ENCODE data around the gene ST6GALNAC6. TPM values are rescaled to one million over a fixed set of nuclear protein-coding genes. Genes with fewer than 3 reads are reported as not detected.
"Not testable (repeated sequence)": the region's sequence is repeated elsewhere in the genome, so short reads cannot be mapped to it uniquely, and the experiment has no call there.

ST6GALNAC6 gene
- total and polyA plus RNA-seq, 4 donors = 22.5 to 40.4 (median 32.3) TPM

DNA sequence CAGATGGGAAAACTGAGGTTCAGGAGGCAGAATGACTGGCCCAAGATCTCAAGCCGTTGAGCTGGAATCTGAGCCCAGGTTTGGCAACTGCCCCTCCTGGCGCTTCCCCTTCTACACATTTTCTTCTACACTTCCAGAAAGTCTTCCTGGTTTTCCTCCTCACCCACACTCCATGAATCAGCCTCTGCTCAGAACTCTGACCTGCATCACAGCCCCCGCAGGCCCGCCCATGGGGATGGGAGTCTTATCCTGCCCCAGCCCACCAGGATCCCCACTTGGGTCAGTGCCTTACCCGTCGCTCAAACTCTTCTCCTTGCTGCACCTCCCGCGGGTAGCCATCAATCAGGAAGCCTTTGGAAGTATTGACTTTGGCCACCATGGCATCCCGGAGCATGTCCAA is 27.9 kb downstream of the ST6GALNAC6 start (continued):
- TF ChIP-seq, protein P1, sequence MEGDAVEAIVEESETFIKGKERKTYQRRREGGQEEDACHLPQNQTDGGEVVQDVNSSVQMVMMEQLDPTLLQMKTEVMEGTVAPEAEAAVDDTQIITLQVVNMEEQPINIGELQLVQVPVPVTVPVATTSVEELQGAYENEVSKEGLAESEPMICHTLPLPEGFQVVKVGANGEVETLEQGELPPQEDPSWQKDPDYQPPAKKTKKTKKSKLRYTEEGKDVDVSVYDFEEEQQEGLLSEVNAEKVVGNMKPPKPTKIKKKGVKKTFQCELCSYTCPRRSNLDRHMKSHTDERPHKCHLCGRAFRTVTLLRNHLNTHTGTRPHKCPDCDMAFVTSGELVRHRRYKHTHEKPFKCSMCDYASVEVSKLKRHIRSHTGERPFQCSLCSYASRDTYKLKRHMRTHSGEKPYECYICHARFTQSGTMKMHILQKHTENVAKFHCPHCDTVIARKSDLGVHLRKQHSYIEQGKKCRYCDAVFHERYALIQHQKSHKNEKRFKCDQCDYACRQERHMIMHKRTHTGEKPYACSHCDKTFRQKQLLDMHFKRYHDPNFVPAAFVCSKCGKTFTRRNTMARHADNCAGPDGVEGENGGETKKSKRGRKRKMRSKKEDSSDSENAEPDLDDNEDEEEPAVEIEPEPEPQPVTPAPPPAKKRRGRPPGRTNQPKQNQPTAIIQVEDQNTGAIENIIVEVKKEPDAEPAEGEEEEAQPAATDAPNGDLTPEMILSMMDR (IDR thresholded peaks at IDR 0.05; ENCODE audit: low read depth, low read length, missing input control) = no peak
- TF ChIP-seq SP1 (IDR thresholded peaks at IDR 0.05) (no peak), YY1 (IDR thresholded peaks at IDR 0.05) (no peak), TAF1 (conservative IDR thresholded peaks at IDR 0.05) (no peak)

DNA sequence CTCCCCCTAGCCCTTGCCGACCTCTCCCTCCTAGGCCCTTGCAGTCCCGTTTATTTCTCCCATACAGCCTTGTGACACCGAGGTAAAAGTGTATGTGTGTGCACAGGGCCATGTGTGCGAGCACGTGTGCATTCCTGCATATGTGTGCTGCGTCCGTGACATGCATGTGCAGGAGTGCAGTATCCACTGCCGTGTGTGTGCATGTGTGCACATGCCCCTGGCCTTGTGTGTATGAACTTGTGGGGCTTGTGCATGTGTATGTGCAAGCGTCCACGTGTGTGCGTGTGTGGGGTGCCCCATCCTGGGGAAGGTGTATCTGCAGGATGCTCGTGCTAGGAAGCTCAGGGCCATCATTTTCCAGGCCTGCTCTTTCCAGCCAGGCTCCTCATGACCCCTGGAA is 28.5 kb downstream of the ST6GALNAC6 start:
- Histone ChIP-seq H3K9ac (ENCODE audit: low read depth in 1 of 2, low read length in 2 of 2) (no peak overlapping the region), H3K4me1 (ENCODE audit: control insufficient read depth in 4 of 4, insufficient read depth in 4 of 4, low read length in 3 of 4) (peaks cover 6 to 17% (median 11%) of the 10 kb centered on the region in 4 donors), H3K27me3 (ENCODE audit: control insufficient read depth in 4 of 4, insufficient read depth in 4 of 4, low read length in 3 of 4) (no peaks in the 10 kb centered on the region), H3K36me3 (ENCODE audit: control insufficient read depth in 4 of 4, insufficient read depth in 3 of 4, low read depth in 1 of 4, low read length in 3 of 4) (peaks cover 0 to 6% (median under 1%) of the 10 kb centered on the region in 4 donors), H3K9me3 (ENCODE audit: control insufficient read depth in 4 of 4, low read length in 3 of 4) (no peaks in the 10 kb centered on the region), H3K4me3 (ENCODE audit: low read depth in 1 of 3, low read length in 3 of 3) (no peak overlapping the region), H3K27ac (ENCODE audit: low read depth in 1 of 2, low read length in 2 of 2) (no peak overlapping the region)
- TF ChIP-seq GABPA (IDR thresholded peaks at IDR 0.05 in 1 of 2, conservative IDR thresholded peaks at IDR 0.05 in 1 of 2) (no peak), SP1 (IDR thresholded peaks at IDR 0.05) (no peak), FOXA2 (IDR thresholded peaks at IDR 0.05) (no peak)
- TF ChIP-seq, protein P2, sequence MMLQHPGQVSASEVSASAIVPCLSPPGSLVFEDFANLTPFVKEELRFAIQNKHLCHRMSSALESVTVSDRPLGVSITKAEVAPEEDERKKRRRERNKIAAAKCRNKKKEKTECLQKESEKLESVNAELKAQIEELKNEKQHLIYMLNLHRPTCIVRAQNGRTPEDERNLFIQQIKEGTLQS (IDR thresholded peaks at IDR 0.05) = no peak
- DNase-seq (ENCODE audit: low spot score) = no peak
- 87% methylated on average over 12 of the region's 12 CpGs for WGBS

DNA sequence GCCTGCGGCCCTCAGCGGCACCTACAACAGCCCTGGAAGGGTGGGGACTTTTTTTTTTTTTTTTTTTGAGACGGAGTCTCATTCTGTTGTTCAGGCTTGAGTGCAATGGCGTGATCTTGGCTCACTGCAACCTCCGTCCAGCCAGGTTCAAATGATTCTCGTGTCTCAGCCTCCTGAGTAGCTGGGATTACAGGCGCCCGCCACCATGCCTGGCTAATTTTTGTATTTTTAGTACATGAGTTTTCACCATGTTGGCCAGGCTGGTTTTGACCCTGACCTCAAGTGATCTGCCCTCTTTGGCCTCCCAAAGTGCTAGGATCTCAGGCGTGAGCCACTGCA is 29.3 kb downstream of the ST6GALNAC6 start:
- not testable (repeated sequence) for H3K4me3 ChIP-seq (ENCODE audit: low read depth in 1 of 3, low read length in 3 of 3); H3K36me3 ChIP-seq (ENCODE audit: control insufficient read depth in 4 of 4, insufficient read depth in 3 of 4, low read depth in 1 of 4, low read length in 3 of 4); H3K27me3 ChIP-seq (ENCODE audit: control insufficient read depth in 4 of 4, insufficient read depth in 4 of 4, low read length in 3 of 4); H3K9ac ChIP-seq (ENCODE audit: low read depth in 1 of 2, low read length in 2 of 2); H3K27ac ChIP-seq (ENCODE audit: low read depth in 1 of 2, low read length in 2 of 2); DNase-seq (ENCODE audit: low spot score); H3K9me3 ChIP-seq (ENCODE audit: control insufficient read depth in 4 of 4, low read length in 3 of 4)
- WGBS = 78% methylated on average over 9 of the region's 9 CpGs
- H3K4me1 ChIP-seq (ENCODE audit: control insufficient read depth in 4 of 4, insufficient read depth in 4 of 4, low read length in 3 of 4) = peaks cover 6 to 11% (median 9%) of the 10 kb centered on the region in 4 donors

DNA sequence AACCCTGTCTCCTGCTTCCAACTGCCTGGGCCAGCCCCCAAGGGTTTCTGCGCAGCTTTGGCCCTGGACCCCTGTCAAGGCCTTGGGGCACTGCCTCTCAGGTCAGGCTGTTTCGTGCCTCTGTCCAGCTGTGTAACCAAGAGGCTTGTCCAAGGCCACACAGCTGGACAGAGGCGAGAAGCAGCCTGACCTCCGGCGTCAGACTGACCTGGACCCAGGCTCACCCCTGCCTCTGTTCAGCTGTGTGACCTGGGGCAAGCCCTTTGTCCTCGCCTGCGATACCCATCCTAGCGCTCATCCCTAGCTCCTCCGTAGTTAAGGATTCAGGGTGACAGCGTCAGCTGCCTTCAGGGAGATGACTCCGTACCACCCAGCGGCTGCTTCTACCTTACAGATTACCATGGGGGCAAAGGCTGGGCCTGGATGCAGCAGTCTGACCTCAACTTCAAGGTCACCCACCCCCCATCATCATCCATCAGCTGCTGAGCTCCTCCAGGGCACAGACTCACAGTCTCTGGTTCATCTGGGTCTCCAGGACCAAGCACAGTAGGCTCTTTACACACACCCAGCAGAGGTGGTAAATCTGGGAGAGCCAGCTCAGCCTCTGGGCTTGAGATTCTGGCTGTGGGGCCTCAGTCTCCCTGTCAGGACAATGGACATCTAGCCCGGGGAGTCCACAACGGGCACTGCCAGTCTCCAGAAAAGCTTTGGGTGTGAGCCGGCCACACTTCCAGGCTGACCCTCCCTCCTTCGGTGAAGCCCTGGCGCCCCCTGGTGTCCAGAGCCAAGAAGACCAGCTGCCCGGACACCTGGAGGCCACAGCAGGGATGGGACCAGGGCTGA is 29.9 kb downstream of the ST6GALNAC6 start:
- no peak overlapping the region for H3K27ac ChIP-seq (ENCODE audit: low read depth in 1 of 2, low read length in 2 of 2)
- TF ChIP-seq NR2F2 (IDR thresholded peaks at IDR 0.05) (peak; percentile 48), SP1 (IDR thresholded peaks at IDR 0.05) (no peak), RAD21 (IDR thresholded peaks at IDR 0.05) (peak; percentile 96 to 97), JUND (IDR thresholded peaks at IDR 0.05) (no peak)
- TF ChIP-seq, protein P1 (IDR thresholded peaks at IDR 0.05; ENCODE audit: low read depth, low read length, missing input control) = peak; percentile 97
- peaks cover 0 to 6% (median under 1%) of the 10 kb centered on the region in 4 donors for H3K36me3 ChIP-seq (ENCODE audit: control insufficient read depth in 4 of 4, insufficient read depth in 3 of 4, low read depth in 1 of 4, low read length in 3 of 4)
- no peak overlapping the region for H3K9ac ChIP-seq (ENCODE audit: low read depth in 1 of 2, low read length in 2 of 2)
- 68% methylated on average over 18 of the region's 18 CpGs for WGBS
- peak; percentile 94 for DNase-seq (ENCODE audit: low spot score)
- H3K27me3 ChIP-seq (ENCODE audit: control insufficient read depth in 4 of 4, insufficient read depth in 4 of 4, low read length in 3 of 4) = no peaks in the 10 kb centered on the region
- H3K4me3 ChIP-seq (ENCODE audit: low read depth in 1 of 3, low read length in 3 of 3) = no peak overlapping the region
- no peaks in the 10 kb centered on the region for H3K9me3 ChIP-seq (ENCODE audit: control insufficient read depth in 4 of 4, low read length in 3 of 4)
- peaks cover 6 to 8% (median 7%) of the 10 kb centered on the region in 4 donors for H3K4me1 ChIP-seq (ENCODE audit: control insufficient read depth in 4 of 4, insufficient read depth in 4 of 4, low read length in 3 of 4)
